ENCODE data around the gene METTL17. TPM values are rescaled to one million over a fixed set of nuclear protein-coding genes. Genes with fewer than 3 reads are reported as not detected.
"Not testable (repeated sequence)": the region's sequence is repeated elsewhere in the genome, so short reads cannot be mapped to it uniquely, and the experiment has no call there.

The METTL17 gene
- total and polyA plus RNA-seq, 12 donors = 28.8 to 79.3 (median 39.1) TPM

- Histone ChIP-seq H3K9me3 (no peaks in the 10 kb centered on the region), H3K4me3 (no peak overlapping the region), H3K36me3 (peaks cover 0 to 19% (median 11%) of the 10 kb centered on the region in 9 donors), H3K27me3 (no peaks in the 10 kb centered on the region), H3K4me1 (peaks cover 0 to 17% (median 0%) of the 10 kb centered on the region in 9 donors), H3K27ac (no peak overlapping the region)
- intact Hi-C loops (cut with DNase I) = no loop called here
- ATAC-seq (peak in 1 of 8 donors; percentile 35), DNase-seq (no peak)
- WGBS, 2 donors = 61 to 68% methylated on average over 7 of the region's 7 CpGs
- no peak for TF ChIP-seq CTCF (IDR thresholded peaks at IDR 0.05)
Observed at GRCh38 chr14:21001218-21001617, 11.4 kb downstream of the METTL17 start.

DNA sequence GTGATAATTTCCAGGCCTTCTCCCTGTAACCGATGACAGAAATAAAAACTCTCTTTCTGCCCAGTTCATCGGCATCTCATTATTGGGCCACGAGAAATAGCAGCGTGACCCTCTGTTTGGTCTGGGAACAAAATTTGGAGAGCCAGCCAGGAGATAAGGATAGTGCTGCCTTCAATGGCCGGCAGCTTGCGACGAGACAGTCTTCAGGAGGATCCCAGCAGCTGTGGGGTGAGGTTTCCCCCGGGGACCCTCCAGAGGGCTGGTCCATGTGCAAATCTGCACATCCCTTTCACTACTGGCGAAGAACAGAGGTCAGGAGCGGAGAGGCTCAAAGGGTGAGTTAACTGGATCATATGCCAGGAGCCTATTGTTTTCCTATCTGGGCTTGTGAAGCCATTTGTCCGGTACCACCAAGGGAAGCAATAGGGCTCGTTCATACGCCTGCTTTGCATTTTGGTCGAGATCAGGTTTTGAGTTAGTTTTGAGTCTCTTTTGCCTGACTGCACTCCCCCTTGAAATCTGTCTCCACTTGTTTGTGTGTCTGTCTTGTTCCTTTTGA is 14.1 kb downstream of the METTL17 start:
- peak overlapping the region; percentile 53 to 90 (median 74) for H3K27ac ChIP-seq
- H3K27me3 ChIP-seq = no peaks in the 10 kb centered on the region
- peak overlapping the region in 9 of 10 donors; percentile 20 to 58 (median 48) for H3K4me3 ChIP-seq
- ATAC-seq (peak; percentile 60 to 87 (median 75)), DNase-seq (peak in 1 of 2 donors; percentile 28)
- intact Hi-C loops (cut with DNase I) = no loop called here
- no peaks in the 10 kb centered on the region for H3K9me3 ChIP-seq
- whole genome bisulfite sequencing, 2 donors = 49% methylated on average over 14 of the region's 14 CpGs
- no peaks in the 10 kb centered on the region for H3K36me3 ChIP-seq
- no peak for TF ChIP-seq CTCF (IDR thresholded peaks at IDR 0.05)
- H3K4me1 ChIP-seq = peaks cover 0 to 23% (median 0%) of the 10 kb centered on the region in 9 donors

GRCh38 chr14:21009721-21010120 is 19.9 kb downstream of the METTL17 start:
- H3K27ac ChIP-seq, H3K27me3 ChIP-seq, ATAC-seq, H3K9me3 ChIP-seq, H3K36me3 ChIP-seq, H3K4me3 ChIP-seq, DNase-seq: not testable (repeated sequence)
- intact Hi-C loops (cut with DNase I) = loop anchor here in 7 of 10 donors (5.0 kb wide), 3 partner anchors 33 to 98 kb away; partner anchors contain the start of gene RNASE7 (in 1 of the 7)
- WGBS, 2 donors = 81 to 85% methylated on average over 3 of the region's 3 CpGs
- H3K4me1 ChIP-seq = peaks cover 0 to 16% (median 4%) of the 10 kb centered on the region in 9 donors

- intact Hi-C loops (cut with DNase I) = loop anchor here in 6 of 10 donors (5.0 kb wide), 2 partner anchors 81 to 96 kb away; no protein-coding TSS in a partner anchor
Observed at GRCh38 chr14:21011136-21011535, 21.4 kb downstream of the METTL17 start.

More at GRCh38 chr14:21011136-21011535, 21.4 kb downstream of the METTL17 start:
- no peak for DNase-seq
- Histone ChIP-seq H3K27ac (no peak overlapping the region), H3K9me3 (no peaks in the 10 kb centered on the region), H3K27me3 (no peaks in the 10 kb centered on the region), H3K4me1 (peaks cover 0 to 25% (median 9%) of the 10 kb centered on the region in 9 donors), H3K36me3 (peaks cover 0 to 7% (median 0%) of the 10 kb centered on the region in 9 donors), H3K4me3 (no peak overlapping the region)
- TF ChIP-seq CTCF (IDR thresholded peaks at IDR 0.05) = no peak
- ATAC-seq = no peak
- WGBS, 2 donors = 89 to 90% methylated on average over 1 of the region's 1 CpG
